HL-60/S4 (cell line): ENCODE results near the gene MESD.
"Not testable (repeated sequence)": the region's sequence is repeated elsewhere in the genome, so short reads cannot be mapped to it uniquely, and the experiment has no call there.

Experiments
- in situ Hi-C: fragments of 300-500 bp; cut with MboI; formaldehyde crosslinking; loops from 2 replicates; pipeline ENCODE4 v1.14.3; 2022; ENCODE audit warnings: low sequenced_read_pairs

MESD gene

GRCh38 chr15:80967991-80968510 lies 21.6 kb downstream of the MESD start:
- in situ Hi-C loops, result no loop called here

GRCh38 chr15:80967451-80967850 lies 22.2 kb downstream of the MESD start:
- in situ Hi-C loops, result no loop called here

- in situ Hi-C loops, result no loop called here
Measured at GRCh38 chr15:80966431-80967197, 23.0 kb downstream of the MESD start.

DNA sequence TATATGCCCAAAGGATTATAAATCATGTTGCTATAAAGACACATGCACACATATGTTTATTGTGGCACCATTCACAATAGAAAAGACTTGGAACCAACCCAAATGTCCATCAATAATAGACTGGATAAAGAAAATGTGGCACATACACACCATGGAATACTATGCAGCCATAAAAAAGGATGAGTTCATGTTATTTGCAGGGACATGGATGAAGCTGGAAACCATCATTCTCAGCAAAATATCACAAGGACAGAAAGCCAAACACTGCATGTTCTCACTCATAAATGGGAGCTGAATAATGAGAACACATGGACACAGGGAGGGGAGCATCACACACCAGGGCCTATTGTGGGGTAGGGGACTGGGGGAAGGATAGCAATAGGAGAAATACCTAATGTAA lies 24.2 kb downstream of the MESD start:
- in situ Hi-C loops, result not testable (repeated sequence)

DNA sequence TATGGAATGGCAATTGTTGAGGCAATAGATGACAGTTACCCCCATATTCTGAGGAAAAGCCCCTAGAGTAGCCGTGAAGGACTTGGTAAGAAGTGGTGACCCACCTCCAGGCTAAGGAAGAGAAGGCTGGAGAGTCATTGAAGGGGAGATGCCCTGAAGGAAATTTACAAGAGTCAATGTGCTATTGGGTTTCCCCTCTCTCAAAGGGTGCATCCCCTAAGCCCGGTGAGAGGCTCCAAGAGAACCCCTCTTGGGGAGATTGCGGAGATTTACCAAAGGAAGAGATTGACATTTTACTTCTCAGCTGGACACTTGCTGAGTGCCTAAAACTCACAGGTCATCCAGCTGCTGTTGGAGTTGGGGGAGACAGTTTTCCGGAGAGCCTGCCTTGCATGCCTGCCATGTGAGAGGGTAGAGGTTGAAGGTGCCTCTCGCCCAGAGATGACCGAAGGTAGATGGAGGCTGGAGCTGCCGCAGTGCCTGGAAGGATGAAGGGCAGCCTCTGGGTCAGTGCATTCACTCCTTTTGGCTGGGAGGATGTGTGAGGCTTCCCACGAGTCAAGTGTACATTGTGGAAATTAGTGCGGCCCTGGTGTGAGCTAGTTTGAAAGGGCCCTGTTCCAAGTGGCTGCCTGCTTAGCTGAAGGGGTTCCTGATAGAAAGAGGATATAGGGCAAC lies 30.7 kb downstream of the MESD start:
- in situ Hi-C loops, result no loop called here

GRCh38 chr15:80957976-80958375 lies 31.6 kb downstream of the MESD start:
- in situ Hi-C loops, result no loop called here

GRCh38 chr15:80957556-80957955 lies 32.1 kb downstream of the MESD start:
- in situ Hi-C loops, result no loop called here

DNA sequence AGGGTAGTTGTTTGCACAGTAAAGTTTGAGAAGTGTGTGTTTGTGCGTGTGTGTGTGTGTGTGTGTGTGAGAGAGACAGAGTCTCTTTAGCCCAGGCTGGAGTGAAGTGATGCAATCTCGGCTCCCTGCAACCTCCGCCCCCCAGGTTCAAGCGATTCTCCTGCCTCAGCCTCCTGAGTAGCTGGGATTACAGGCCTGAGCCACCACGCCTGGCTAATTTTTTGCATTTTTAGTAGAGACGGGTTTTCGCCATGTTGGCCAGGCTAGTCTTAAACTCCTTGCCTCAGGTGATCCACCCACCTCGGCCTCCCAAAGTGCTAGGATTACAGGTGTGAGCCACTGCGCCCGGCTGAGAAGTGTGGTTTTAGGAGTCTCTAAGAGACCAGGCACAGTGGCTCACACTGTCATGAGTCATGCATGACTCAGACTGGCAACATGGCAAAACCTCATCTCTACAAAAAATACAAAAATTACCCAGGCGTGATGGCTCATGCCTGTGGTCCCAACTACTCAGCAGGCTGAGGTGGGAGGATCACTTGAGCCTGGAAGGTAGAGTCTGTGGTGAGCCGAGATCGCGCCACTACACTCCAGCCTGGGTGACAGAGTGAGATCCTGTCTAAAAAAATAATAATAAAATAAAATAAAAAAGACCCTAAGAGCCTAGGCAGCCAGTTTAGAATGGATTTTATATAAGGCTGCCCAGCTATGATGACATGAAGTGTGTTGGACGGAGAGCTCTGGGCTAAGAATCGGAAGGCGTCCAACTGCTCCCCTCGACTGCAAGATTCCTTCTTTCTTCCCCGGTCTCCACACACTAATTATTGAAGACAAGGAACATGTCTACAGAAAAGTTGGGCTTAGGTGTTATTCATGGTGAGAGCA lies 33.8 kb downstream of the MESD start:
- in situ Hi-C loops, result not testable (repeated sequence)

GRCh38 chr15:80953953-80954778 lies 35.5 kb downstream of the MESD start:
- in situ Hi-C loops, result no loop called here

GRCh38 chr15:80953001-80953952 lies 36.3 kb downstream of the MESD start:
- in situ Hi-C loops, result no loop called here

DNA sequence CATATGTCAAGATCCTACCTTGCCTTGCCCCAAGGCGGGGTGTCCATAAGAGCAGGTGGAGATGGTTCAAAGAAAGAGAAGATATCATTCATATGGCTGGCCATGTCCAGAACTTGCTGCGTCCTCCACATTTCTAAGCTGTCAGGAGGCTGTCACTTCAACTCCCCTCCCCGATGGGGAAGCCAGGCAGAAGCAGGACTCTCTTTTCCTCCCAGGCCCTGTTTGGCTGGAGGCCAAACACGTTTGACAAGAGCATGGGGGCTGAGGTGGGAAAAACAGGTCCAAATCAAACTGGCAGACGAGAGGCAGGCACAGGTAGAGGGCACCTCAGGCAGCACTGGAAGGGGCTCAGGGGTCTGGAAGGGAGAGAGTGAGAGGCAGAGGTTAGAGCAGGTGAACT lies 37.7 kb downstream of the MESD start:
- in situ Hi-C loops, result no loop called here

- in situ Hi-C loops, result no loop called here
Measured at GRCh38 chr15:80950291-80951078, 39.1 kb downstream of the MESD start.

DNA sequence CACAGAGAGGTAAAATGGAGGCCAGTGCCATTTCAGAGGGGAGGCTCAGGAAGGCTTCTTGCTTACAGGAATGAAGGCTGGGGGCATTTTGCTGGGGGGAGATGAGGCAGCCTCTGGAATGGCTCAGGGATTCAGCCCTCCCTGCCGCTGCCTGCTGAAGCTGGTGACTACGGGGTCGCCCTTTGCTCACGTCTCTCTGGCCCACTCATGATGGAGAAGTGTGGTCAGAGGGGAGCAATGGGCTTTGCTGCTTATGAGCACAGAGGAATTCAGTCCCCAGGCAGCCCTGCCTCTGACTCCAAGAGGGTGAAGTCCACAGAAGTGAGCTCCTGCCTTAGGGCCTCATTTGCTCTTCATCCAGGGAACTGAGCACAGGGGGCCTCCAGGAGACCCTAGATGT lies 39.9 kb downstream of the MESD start:
- in situ Hi-C loops, result no loop called here

DNA sequence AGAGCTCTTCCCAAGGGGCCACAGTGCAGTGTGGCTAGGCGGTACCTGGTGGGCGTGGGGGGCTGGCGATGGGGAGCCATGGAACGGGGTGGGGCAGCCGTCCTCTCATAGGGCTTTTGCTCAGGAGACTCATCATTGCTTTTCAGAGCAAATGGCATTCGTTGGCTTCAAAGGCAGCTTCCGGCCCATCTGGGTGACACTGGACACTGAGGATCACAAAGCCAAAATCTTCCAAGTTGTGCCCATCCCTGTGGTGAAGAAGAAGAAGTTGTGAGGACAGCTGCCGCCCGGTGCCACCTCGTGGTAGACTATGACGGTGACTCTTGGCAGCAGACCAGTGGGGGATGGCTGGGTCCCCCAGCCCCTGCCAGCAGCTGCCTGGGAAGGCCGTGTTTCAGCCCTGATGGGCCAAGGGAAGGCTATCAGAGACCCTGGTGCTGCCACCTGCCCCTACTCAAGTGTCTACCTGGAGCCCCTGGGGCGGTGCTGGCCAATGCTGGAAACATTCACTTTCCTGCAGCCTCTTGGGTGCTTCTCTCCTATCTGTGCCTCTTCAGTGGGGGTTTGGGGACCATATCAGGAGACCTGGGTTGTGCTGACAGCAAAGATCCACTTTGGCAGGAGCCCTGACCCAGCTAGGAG lies 40.8 kb downstream of the MESD start:
- in situ Hi-C loops, result no loop called here

- in situ Hi-C loops, result no loop called here
Measured at GRCh38 chr15:80946576-80946975, 43.0 kb downstream of the MESD start.

- in situ Hi-C loops, result no loop called here
Measured at GRCh38 chr15:80945605-80946004, 44.0 kb downstream of the MESD start.

GRCh38 chr15:80944818-80945217 lies 44.8 kb downstream of the MESD start:
- in situ Hi-C loops, result no loop called here
